Activated CD8-positive, alpha-beta memory T cell treated with anti-CD3 and anti-CD28 coated beads for 1 hour (primary cell): ENCODE results near the gene TOM1L1.

Experiments used
- DNase-seq, 2 donors: peaks; one replicate each; pipeline ENCODE4 v3.0.0-alpha.2; 2020; ENCODE audit warnings: low read depth in 1 of 2; ENCODE audit errors: extremely low read depth in 1 of 2

TOM1L1 gene

DNA sequence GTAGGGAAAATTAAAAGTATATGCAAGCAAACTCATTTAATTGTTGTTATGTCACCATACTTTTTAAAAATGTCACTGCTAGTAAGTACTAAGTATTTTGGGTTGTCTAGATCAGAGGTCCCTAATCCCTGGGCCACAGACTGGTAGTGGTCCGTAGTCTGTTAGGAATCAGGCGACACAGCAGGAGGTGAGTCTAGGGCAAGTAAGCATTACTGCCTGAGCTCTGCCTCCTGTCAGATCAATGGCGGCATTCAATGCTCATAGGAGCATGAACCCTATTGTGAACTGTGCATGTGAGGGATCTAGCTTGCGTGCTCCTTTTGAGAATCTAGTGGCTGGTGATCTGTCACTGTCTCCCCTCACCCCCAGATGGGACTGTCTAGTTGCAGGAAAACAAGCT lies 89.5 kb downstream of the TOM1L1 start:
- DNase-seq = no peak

DNA sequence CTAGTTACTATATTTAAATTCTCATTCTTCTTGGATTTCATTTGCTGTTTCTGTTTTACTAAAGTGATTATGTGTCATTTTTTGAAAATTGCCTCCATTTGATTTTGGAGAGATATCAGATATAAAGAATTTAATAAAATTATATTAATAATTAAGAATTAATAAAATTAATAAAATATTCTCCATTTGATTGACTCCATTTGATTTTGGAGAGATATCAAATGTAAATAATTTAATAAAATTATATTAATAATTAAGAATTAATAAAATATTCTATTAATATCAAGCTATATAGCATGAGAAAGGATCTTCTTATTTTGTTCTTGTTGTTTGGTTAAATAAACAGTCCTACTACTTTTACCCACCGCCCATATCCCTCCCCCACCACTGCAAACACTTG lies 90.9 kb downstream of the TOM1L1 start:
- no peak for DNase-seq

DNA sequence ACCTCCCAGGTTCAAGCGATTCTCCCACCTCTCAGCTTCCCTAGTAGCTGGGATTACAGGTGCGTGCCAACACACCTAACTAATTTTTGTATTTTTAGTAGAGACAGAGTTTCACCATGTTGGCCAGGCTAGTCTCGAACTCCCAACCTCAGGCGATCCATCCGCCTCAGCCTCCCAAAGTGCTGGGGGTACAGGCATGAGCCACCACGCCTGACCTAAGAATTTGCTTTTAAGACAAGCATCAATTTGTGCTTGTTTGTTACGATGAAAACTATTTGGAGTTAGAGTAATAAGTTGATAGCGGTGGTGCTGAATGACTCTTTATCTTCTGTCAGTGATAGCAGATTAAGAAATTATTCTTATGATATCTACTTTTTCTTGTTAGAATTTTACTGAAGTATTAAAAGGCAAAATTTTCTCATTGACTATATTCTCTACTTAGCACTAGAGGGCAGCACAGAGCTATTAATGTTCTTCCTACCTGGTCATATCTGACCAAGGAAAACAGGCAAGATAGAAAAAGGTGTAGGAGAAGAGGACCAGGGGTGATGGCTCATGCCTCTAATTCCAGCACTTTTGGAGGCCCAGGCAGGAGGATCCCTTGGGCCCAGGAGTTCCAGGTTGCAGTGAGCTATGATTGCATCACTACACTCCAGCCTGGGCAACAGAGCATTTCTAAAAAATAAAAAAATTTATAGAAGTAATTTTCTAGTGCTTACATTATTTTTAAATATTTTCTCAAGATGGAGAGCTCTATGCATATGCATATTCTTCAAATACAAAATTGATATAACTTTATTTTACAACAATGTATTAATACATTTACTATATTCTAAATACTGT lies 92.4 kb downstream of the TOM1L1 start:
- DNase-seq = no peak

DNA sequence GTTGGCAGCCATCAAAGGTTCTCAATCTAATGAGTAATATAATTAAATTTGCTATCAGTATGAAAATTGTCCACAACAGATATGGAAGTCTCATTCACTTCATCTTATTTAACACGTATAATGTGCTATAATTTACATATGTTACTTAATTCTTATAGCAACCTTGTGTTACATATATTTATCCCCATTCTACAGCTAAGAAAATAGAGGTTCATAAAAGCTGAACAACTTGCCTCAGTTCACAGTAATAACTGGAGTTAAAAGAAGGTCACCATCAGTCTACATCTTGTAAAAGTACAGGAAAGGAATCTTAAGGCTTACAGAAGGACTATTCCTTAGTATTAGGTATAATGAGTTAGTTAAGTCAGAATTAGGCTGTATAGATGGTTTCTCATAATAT lies 95.8 kb downstream of the TOM1L1 start:
- no peak for DNase-seq

DNA sequence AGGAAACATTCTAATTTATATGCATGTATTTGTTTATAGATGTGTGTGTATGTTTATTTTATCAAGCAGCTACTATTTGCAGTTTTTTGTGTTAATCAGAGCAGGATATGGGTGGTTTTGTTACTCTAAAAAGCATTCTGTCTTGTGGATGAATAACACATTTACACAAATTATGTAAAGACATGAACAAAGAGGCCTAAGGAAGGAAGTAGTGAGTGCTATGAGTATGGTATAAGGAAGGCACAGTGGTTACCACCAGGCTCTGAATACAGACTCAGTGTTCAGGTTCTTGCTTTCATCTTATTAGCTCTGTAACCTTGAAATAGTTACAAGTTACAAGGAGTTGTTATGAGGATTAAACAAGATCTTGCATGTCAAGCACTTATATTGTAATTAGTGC lies 101.8 kb downstream of the TOM1L1 start:
- no peak for DNase-seq

DNA sequence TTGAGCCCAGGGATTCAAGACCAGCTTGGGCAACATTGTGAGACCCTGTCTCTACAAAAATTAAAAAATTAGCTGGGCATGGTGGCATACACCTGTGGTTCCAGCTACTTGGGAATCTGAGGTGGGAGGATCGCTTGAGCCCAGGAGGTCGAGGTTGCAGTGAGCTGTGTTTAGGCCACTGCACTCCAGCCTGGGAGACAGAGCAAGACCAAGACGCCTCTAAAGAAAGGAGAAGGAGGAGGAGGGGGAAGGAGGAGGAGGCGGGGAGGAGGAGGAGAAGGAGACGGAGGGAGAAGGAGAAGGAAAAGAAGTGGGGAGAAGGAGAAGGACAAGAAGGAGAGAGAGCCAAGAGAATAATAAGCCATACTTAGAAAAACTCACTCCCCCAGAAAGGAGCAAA lies 103.8 kb downstream of the TOM1L1 start:
- DNase-seq = no peak

DNA sequence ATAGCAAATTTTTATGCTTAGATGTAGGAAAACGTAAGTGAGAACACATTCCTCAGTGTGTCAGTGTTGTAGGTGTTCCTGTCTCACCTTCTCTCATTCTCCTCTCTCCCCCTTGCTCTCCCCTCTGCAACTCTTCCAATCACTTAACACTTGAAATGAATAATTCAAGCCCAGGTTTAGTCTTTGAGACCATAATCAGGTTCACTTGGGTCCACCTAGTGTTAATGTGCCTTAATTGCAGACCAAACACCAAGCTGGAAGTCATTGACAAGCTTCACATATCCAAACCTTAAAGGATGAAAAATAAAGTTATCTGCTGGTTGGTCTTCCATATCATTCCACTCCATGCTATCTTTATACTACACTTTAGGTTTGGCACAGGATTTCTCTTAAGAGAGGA lies 104.9 kb downstream of the TOM1L1 start:
- no peak for DNase-seq
